Naive thymus-derived CD8-positive, alpha-beta T cell (primary cell): ENCODE results near the gene IFT27. TPM values are rescaled to one million over a fixed set of nuclear protein-coding genes. Genes with fewer than 3 reads are reported as not detected.
A peak's percentile ranks its signal among the peaks of the same experiment; 100 is the strongest.

Source experiments
- ATAC-seq, 2 donors: fragments of 150-1000 bp; cut with Tn5 transposase in 1 of 2; sonication (Bioruptor Pico), chemical (Tn5 transposase) in 1 of 2; 1 replicate in 1 of 2; 2 replicates in 1 of 2; pipeline ENCODE4 v1.10.0; 2021; ENCODE audit warnings: mild to moderate bottlenecking in 2 of 2, moderate library complexity in 2 of 2
- POLR2A ChIA-PET: fragments of 350-600 bp; sonication (Branson Sonifier 250); formaldehyde crosslinking; loops from one replicate; lab custom pipeline; 2021; ENCODE audit warnings: antibody characterized with exemption; lab: Charles Lee
- DNase-seq, 10 donors: peaks; one replicate each; pipeline versions ENCODE4 v3.0.0 to v3.0.0-alpha.2; 2020 to 2022
- H3K27ac Mint-ChIP-seq, 10 donors: one replicate each; pipeline ENCODE4 v1.8.0; 2020 to 2022; ENCODE audit warnings: mild to moderate bottlenecking in 10 of 10, mixed read lengths in 10 of 10, moderate library complexity in 4 of 10, inconsistent platforms in 1 of 10
- H3K27me3 Mint-ChIP-seq, 5 donors: one replicate each; pipeline ENCODE4 v1.8.0; 2021 to 2022; ENCODE audit warnings: mixed read lengths in 5 of 5
- H3K36me3 Mint-ChIP-seq, 3 donors: one replicate each; pipeline ENCODE4 v1.8.0; 2020 to 2022; ENCODE audit warnings: mixed read lengths in 3 of 3, mild to moderate bottlenecking in 2 of 3, inconsistent platforms in 1 of 3
- H3K4me1 Mint-ChIP-seq, 4 donors: one replicate each; pipeline ENCODE4 v1.8.0; 2021 to 2022; ENCODE audit warnings: mixed read lengths in 4 of 4
- H3K4me3 Mint-ChIP-seq, 10 donors: one replicate each; pipeline ENCODE4 v1.8.0; 2020 to 2022; ENCODE audit warnings: mild to moderate bottlenecking in 10 of 10, mixed read lengths in 10 of 10, moderate library complexity in 6 of 10, inconsistent platforms in 1 of 10
- H3K9me3 Mint-ChIP-seq, 9 donors: one replicate each; pipeline ENCODE4 v1.8.0; 2020 to 2022; ENCODE audit warnings: mixed read lengths in 9 of 9, mild to moderate bottlenecking in 3 of 9, inconsistent platforms in 1 of 9, moderate library complexity in 1 of 9
- polyA plus RNA-seq, 3 donors: library from polyadenylated mRNA; unstranded; fragments of 300-500 nt; fragmentation: Illumina TruSeq; gene quantifications; one replicate each; pipeline ENCODE4 v1.2.3, GENCODE V29; 2021
- total RNA-seq, 8 experiments: library from RNA in 2 of 8; stranded (reverse) in 2 of 8; gene quantifications; one replicate each; pipeline ENCODE4 v1.2.3 and lab custom pipeline; 2021 to 2026

Gene IFT27
- total and polyA plus RNA-seq, 5 experiments from 2014 or later: 8.1 to 30.3 (median 10.0) TPM

GRCh38 chr22:36745301-36745995, 30.5 kb downstream of the IFT27 start:
- no peaks in the 10 kb centered on the region for H3K9me3 Mint-ChIP-seq
- no peak overlapping the region for H3K4me3 Mint-ChIP-seq
- no peak overlapping the region for H3K27ac Mint-ChIP-seq
- H3K4me1 Mint-ChIP-seq: no peaks in the 10 kb centered on the region
- peaks cover 0 to 23% (median 0%) of the 10 kb centered on the region in 5 donors for H3K27me3 Mint-ChIP-seq
- H3K36me3 Mint-ChIP-seq: no peaks in the 10 kb centered on the region
- ATAC-seq (no peak), DNase-seq (no peak)
- POLR2A ChIA-PET: no interaction called here

- peaks cover 0 to 23% (median 1%) of the 10 kb centered on the region in 5 donors for H3K27me3 Mint-ChIP-seq
Observed at GRCh38 chr22:36744791-36745190, 31.1 kb downstream of the IFT27 start.

DNA sequence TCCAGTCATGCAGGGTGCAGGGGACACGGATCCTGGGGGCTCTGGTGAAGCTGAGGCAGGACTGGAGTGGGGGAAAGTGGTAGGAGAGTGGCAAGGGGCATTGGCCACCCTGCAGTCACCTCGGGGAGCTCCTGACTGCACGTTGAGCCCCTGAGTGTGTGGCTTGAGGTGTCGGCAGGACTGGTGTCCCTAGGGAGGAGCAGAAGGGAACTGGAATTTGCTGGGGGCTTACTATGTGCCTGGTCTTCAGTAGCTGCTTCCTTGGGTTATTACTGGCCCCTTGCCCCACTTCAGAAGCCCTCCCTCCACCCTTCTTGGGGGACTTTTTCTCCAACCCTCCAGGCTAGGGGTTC, 31.5 kb downstream of the IFT27 start:
- Mint-ChIP-seq H3K27ac (peak overlapping the region in 1 of 10 donors; percentile 56), H3K9me3 (no peaks in the 10 kb centered on the region), H3K4me1 (no peaks in the 10 kb centered on the region), H3K27me3 (peaks cover under 1 to 23% (median 1%) of the 10 kb centered on the region in 5 donors), H3K4me3 (no peak overlapping the region), H3K36me3 (no peaks in the 10 kb centered on the region)
- POLR2A ChIA-PET: no interaction called here
- DNase-seq (no peak), ATAC-seq (no peak)

More at GRCh38 chr22:36744791-36745190, 31.1 kb downstream of the IFT27 start:
- no peaks in the 10 kb centered on the region for H3K9me3 Mint-ChIP-seq
- no peaks in the 10 kb centered on the region for H3K36me3 Mint-ChIP-seq
- POLR2A ChIA-PET: no interaction called here
- ATAC-seq (no peak), DNase-seq (no peak)
- H3K27ac Mint-ChIP-seq: no peak overlapping the region
- H3K4me1 Mint-ChIP-seq: no peaks in the 10 kb centered on the region
- no peak overlapping the region for H3K4me3 Mint-ChIP-seq

DNA sequence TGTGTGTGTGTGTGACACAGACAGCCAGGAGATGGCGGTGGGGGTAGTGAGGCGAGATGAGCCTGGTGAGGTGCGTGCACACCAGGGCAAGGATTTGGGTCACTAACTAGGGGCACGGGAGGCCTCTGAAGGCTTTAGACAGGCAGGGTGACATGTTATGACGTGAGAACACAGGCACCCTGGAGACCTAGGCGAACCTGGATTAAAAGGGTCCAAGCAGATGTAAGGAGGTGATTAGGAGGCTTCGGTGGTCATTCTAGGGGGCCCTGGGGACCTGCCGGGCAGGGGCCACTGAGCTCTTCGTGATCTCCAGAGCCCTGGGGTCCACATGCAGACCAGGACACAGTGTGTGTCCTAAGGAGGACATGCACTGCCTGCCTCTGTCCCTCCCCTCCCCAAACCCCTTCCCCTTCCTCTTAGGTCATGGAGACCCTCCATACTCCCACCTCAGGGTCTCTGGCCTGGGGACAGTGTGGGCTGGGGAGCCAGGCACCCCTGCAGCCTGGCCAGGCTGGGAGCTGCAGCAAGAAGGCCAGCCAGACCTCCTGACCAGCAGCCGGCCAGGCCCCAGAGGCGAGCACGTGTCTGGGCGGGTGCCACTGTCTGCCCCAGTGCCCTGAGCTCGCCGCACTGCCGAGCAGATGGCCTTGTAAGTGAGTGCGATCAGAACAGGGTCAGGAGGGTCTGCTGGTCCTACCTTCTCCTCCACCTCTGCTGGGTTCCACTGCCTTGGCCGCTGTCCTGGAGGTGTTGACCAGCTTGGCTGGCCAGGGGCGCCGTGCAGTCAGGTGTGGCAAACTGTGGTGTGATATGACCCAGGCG, 32.1 kb downstream of the IFT27 start:
- Mint-ChIP-seq H3K27ac (peak overlapping the region in 1 of 10 donors; percentile 56), H3K4me3 (no peak overlapping the region), H3K27me3 (peaks cover 3 to 27% (median 6%) of the 10 kb centered on the region in 5 donors), H3K36me3 (peaks cover 0 to 4% (median 0%) of the 10 kb centered on the region in 3 donors), H3K9me3 (peaks cover 0 to 4% (median 0%) of the 10 kb centered on the region in 9 donors), H3K4me1 (no peaks in the 10 kb centered on the region)
- no peak for DNase-seq
- no peak for ATAC-seq
- POLR2A ChIA-PET: no interaction called here

DNA sequence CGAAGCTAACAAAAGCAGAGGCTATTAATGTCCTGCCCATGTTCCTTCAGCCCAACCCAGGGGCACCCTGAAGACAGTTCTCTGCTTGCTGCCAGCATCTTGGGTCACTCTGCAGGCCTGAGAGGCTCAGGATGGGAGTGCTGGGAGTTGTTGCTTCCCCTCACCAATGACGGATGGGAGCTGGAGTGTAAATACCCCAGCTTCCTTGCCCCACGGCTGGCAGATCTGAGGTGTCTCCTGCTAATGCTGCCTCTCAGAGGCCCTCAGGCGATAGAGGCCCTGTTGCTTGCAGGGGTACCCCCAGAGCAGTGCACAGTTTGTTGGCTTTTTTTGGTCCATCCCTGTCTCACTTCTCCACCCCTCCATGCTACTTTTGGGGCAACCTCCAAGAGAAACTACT, 32.9 kb downstream of the IFT27 start:
- POLR2A ChIA-PET: no interaction called here
- ATAC-seq: no peak
- H3K4me1 Mint-ChIP-seq: no peaks in the 10 kb centered on the region
- peaks cover 3 to 31% (median 12%) of the 10 kb centered on the region in 5 donors for H3K27me3 Mint-ChIP-seq
- H3K36me3 Mint-ChIP-seq: peaks cover 0 to 4% (median 0%) of the 10 kb centered on the region in 3 donors
- no peak for DNase-seq
- no peak overlapping the region for H3K27ac Mint-ChIP-seq
- H3K4me3 Mint-ChIP-seq: no peak overlapping the region
- H3K9me3 Mint-ChIP-seq: peaks cover 0 to 4% (median 0%) of the 10 kb centered on the region in 9 donors

GRCh38 chr22:36741968-36742367, 34.0 kb downstream of the IFT27 start:
- peaks cover 0 to 4% (median 0%) of the 10 kb centered on the region in 3 donors for H3K36me3 Mint-ChIP-seq
- H3K4me3 Mint-ChIP-seq: no peak overlapping the region
- H3K4me1 Mint-ChIP-seq: peaks cover 0 to 5% (median 0%) of the 10 kb centered on the region in 4 donors
- ATAC-seq: no peak
- peaks cover 8 to 40% (median 21%) of the 10 kb centered on the region in 5 donors for H3K27me3 Mint-ChIP-seq
- POLR2A ChIA-PET: no interaction called here
- DNase-seq: peak in 1 of 10 donors; percentile 19
- H3K9me3 Mint-ChIP-seq: peaks cover 0 to 4% (median 0%) of the 10 kb centered on the region in 9 donors
- H3K27ac Mint-ChIP-seq: no peak overlapping the region

DNA sequence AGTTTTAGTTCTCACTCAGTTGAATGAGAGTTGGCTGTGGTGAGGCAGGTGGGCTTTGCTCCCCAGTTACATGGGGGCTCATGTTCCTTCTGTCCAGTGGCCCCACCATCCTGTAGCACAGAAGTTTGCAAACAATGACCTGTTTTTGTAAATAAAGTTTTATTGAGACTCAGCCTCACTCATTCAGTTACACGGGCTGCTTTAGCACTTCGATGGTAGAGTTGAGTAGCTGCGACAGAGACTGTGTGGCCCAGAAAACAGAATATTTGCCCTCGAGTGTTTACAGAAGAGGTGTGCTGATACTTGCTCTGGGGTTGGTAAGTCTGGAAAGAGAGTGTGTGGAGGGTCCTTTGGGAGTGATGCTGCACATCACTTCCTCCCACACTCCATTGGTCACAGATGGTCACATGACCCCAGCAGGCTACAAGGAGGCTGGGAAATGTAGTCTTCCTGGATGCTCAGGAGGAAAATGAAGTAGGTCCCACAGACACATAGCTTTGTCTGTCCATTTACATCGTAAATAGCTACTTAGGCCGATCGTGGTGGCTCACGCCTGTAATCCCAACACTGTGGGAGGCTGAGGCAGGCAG, 34.6 kb downstream of the IFT27 start:
- Mint-ChIP-seq H3K27ac (no peak overlapping the region), H3K9me3 (peaks cover 0 to 4% (median 0%) of the 10 kb centered on the region in 9 donors), H3K4me3 (no peak overlapping the region), H3K4me1 (peaks cover 0 to 5% (median 0%) of the 10 kb centered on the region in 4 donors), H3K36me3 (peaks cover 0 to 4% (median 0%) of the 10 kb centered on the region in 3 donors), H3K27me3 (peaks cover 8 to 45% (median 27%) of the 10 kb centered on the region in 5 donors)
- no peak for DNase-seq
- POLR2A ChIA-PET: no interaction called here
- no peak for ATAC-seq

DNA sequence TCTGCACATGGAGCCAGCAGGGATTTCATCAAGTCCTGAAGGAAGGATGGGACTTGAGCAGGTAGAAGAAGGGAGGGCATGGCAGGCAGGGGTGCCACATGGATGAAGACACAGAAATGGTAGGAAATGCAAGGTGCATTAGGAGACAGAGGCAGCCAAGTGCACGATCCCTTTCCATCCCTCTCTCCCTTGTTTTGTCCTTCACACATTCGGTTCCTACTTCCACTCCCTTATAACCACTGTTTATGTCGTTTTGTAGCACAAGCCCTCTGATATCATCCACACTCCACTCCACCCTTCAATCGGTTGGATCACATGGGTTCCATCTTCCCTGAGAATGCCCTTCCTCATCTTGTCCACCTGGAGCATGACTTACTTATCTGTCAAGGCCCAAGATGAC, 35.2 kb downstream of the IFT27 start:
- ATAC-seq: no peak
- peaks cover 0 to 5% (median 0%) of the 10 kb centered on the region in 4 donors for H3K4me1 Mint-ChIP-seq
- H3K9me3 Mint-ChIP-seq: peaks cover 0 to 4% (median 0%) of the 10 kb centered on the region in 9 donors
- no peak overlapping the region for H3K27ac Mint-ChIP-seq
- POLR2A ChIA-PET: no interaction called here
- DNase-seq: no peak
- H3K27me3 Mint-ChIP-seq: peaks cover 8 to 47% (median 27%) of the 10 kb centered on the region in 5 donors
- no peak overlapping the region for H3K4me3 Mint-ChIP-seq
- peaks cover 0 to 4% (median 0%) of the 10 kb centered on the region in 3 donors for H3K36me3 Mint-ChIP-seq

DNA sequence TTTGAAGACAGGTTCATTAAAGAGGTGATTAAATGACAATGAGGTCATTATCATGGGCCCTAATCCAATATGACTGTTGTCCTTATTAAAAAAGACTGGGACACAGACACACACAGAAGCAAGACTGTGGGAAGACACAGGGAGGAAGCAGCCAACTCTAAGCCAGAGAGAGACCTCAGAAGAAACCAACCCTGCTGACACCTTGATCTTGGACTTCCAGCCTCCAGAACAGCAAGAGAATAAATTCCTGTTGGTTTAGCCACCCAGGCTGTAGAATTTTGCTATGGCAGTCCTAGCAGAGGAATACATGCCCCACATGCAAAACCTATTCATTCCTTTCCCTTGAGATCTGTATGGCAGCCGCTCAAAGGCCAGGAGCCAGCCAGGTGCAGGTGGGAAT, 36.7 kb downstream of the IFT27 start:
- peaks cover 0 to 7% (median 1%) of the 10 kb centered on the region in 4 donors for H3K4me1 Mint-ChIP-seq
- POLR2A ChIA-PET: no interaction called here
- no peak overlapping the region for H3K4me3 Mint-ChIP-seq
- DNase-seq: no peak
- peaks cover 0 to 4% (median 0%) of the 10 kb centered on the region in 9 donors for H3K9me3 Mint-ChIP-seq
- no peak for ATAC-seq
- no peak overlapping the region for H3K27ac Mint-ChIP-seq
- H3K27me3 Mint-ChIP-seq: peaks cover 8 to 50% (median 36%) of the 10 kb centered on the region in 5 donors
- peaks cover 0 to 4% (median 0%) of the 10 kb centered on the region in 3 donors for H3K36me3 Mint-ChIP-seq

DNA sequence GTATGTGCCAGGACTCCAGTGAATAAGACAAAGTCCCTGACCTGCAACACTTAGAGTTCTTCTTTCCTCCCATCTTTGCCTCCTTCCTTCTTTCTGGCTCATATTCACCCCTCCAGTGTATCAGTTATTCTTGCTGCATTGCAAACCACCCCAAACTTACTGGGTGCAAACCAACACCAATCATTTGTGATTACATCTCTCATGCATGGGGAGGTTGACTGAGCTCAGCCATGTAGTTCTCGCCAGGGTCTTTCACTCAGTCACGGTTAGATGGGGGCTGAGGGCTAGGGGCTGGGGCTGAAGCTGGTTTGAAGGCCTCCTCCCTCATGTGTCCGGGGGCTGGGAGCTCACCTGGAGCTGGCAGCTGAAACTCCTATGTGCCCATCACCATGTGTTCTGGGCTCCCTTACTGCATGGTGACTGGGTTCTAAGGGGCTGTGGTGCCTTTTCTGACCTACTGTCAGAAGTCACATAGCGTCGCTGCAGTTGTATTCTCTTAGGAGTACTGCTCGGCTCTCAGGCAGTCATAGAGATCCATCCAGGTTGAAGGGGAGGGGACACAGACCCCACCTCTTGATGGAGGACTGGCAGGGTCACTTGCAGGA, 37.4 kb downstream of the IFT27 start:
- H3K4me3 Mint-ChIP-seq: no peak overlapping the region
- peaks cover 0 to 9% (median 4%) of the 10 kb centered on the region in 4 donors for H3K4me1 Mint-ChIP-seq
- POLR2A ChIA-PET: no interaction called here
- no peak for DNase-seq
- no peak overlapping the region for H3K27ac Mint-ChIP-seq
- H3K36me3 Mint-ChIP-seq: peaks cover 0 to 4% (median 0%) of the 10 kb centered on the region in 3 donors
- H3K9me3 Mint-ChIP-seq: peaks cover 0 to 4% (median 0%) of the 10 kb centered on the region in 9 donors
- ATAC-seq: no peak
- H3K27me3 Mint-ChIP-seq: peaks cover 8 to 55% (median 42%) of the 10 kb centered on the region in 5 donors

- H3K4me1 Mint-ChIP-seq: peaks cover 0 to 9% (median 4%) of the 10 kb centered on the region in 4 donors
Observed at GRCh38 chr22:36737776-36738175, 38.1 kb downstream of the IFT27 start.

DNA sequence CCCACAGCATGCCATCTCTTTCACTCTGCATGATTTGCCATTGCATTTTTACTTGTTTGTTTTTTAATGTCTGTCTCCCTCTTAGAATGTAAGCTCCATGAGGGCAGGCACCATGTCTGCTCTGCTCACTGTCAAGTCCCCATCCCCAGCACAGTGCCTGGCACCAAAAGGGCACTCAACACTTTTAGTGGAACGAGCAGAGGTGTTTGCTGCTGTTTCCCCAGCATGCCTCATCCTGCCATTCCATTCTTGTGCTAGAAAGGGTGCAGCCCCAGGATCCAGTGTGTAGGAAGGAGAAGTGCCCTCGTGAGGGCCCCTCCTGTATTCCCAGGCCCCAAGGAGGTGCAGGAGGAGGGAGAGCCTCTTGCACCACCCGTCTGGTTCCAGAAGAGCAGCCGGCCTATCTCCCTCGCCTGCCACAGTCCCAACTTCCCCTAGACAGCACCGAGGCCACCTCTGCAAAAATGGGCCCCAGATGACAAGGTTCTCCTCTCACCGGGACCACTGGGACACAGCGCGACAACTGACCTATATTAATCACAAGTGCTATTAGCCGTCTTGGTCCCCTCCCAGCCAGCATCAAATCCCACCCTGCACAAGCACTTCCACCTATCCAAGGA, 39.1 kb downstream of the IFT27 start:
- Mint-ChIP-seq H3K27me3 (peaks cover 8 to 60% (median 58%) of the 10 kb centered on the region in 5 donors), H3K27ac (peak overlapping the region in 1 of 10 donors; percentile 30), H3K4me3 (no peak overlapping the region), H3K9me3 (peaks cover 0 to 4% (median 0%) of the 10 kb centered on the region in 9 donors), H3K36me3 (peaks cover 0 to 4% (median 0%) of the 10 kb centered on the region in 3 donors), H3K4me1 (peaks cover 0 to 9% (median 4%) of the 10 kb centered on the region in 4 donors)
- ATAC-seq (no peak), DNase-seq (no peak)
- POLR2A ChIA-PET: no interaction called here

More at GRCh38 chr22:36737776-36738175, 38.1 kb downstream of the IFT27 start:
- ATAC-seq (no peak), DNase-seq (no peak)
- POLR2A ChIA-PET: no interaction called here
- peaks cover 8 to 56% (median 49%) of the 10 kb centered on the region in 5 donors for H3K27me3 Mint-ChIP-seq
- H3K9me3 Mint-ChIP-seq: peaks cover 0 to 4% (median 0%) of the 10 kb centered on the region in 9 donors
- H3K27ac Mint-ChIP-seq: no peak overlapping the region
- H3K36me3 Mint-ChIP-seq: peaks cover 0 to 4% (median 0%) of the 10 kb centered on the region in 3 donors
- no peak overlapping the region for H3K4me3 Mint-ChIP-seq
